ENCODE measurements around the gene CHEK2.
"Not testable (repeated sequence)": the region's sequence is repeated elsewhere in the genome, so short reads cannot be mapped to it uniquely, and the experiment has no call there.

Gene CHEK2

DNA sequence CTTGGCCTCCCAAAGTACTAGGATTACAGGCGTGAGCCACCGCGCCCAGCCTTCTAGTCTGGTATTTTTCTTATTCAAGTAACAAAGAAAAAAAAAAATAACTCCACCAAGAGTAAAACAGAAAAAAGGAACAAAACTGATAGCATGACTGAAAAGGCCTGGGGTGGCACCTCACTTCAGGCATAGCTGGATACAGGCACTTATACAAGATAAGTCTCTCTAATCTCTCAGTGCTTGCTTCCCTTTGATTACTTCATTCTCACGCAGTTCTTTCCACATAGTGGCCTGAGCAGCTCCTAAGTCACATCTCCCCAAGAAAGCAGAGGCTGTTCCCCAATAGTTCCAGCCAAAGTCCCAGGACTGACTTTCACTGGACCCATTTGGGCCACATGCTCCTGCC lies 58.7 kb downstream of the CHEK2 start:
- not testable (repeated sequence) for DNase-seq (ENCODE audit: low spot score)

DNA sequence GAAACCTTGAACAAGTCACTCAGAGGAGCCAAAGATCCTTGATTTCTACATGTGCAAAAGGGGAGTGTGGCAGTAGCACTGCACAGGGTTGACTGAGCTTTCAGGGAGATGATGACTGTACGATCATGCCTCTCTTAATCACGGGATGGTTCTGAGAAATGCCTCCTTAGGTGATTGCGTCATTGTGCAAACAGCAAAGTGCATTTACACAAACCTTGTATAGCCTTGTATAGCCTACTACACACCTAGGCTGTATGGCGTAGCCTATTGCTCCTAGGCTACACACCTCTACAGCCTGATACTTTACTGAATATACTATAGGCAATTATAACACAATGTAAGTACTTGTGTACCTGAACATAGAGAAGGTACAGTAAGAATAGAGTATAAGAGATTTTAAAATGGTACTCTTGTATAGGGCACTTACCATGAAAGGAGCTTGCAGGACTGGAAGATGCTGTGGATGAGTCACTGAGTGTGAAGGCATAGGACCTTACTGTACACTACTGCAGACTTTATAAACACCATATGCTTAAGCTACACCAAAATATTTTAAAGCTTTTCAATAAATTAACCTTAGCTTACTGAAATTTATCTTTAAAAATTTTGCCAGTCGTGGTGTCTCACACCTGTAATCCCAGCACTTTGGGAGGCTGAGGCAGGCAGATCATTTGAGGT lies 60.7 kb downstream of the CHEK2 start:
- DNase-seq (ENCODE audit: low spot score), result not testable (repeated sequence)

DNA sequence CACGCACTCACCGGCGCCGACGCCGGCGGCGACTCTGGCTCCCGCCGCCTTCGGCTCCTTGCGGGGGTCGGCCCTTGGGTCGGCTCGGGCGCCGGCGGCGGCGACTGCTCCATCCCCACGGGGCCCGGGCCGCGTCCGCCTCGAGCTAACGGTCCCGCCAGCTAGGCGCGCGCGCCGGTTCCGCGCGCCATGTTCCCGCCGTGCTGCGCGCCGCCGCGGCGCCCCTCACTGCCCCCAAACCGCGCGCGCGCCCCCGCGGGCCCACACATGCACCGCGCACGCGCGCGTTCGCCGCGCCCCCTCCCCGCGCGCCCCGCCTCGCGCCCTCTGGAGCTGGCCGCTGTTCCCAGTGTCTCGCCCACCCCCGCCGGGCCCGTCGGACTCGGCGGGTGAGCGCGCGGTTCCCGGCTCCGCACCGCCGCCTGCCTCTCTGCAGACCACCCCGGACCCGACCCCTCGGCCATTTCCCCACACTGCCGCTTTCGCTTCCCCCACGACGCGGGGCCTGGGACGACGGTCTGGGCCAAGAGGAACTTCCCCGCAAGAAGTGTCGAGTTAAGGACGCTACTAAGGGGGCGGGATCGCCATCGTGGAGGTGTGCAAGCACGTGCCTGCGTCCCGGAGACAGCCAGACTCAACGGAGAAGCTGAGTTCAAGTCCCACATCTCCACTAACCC lies 61.9 kb downstream of the CHEK2 start, which contains the start of gene TTC28:
Gene TTC28, minus strand, starts transcription at position 230 of the 677 bp plus-strand sequence. Its CDS starts 117 bp downstream, at position 113.
- DNase-seq (ENCODE audit: low spot score), result peak; percentile 88

- DNase-seq (ENCODE audit: low spot score), result peak; percentile 57
Observed at GRCh38 chr22:28678778-28679610, 62.6 kb downstream of the CHEK2 start.

DNA sequence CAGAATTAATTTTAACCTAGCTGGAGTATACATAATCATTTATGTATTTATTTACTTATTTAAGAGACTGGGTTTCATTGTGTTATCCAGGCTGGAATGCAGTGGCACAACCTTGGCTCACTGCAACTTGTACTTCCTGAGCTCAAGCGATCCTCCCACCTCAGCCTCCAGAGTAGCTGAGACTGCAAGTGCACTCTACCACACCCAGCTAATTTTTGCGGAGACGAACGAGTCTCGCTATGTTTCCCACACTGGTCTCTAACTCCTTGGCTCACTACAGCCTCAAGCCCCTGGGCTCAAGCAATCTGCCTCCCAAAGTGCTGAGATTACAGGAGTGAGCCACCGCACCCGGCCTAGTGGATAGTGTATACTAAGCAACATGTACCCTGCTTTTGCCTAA lies 63.5 kb downstream of the CHEK2 start:
- not testable (repeated sequence) for DNase-seq (ENCODE audit: low spot score)

- DNase-seq (ENCODE audit: low spot score), result no peak
Observed at GRCh38 chr22:28674121-28674563, 67.5 kb downstream of the CHEK2 start.

GRCh38 chr22:28670756-28671155 lies 70.9 kb downstream of the CHEK2 start:
- DNase-seq (ENCODE audit: low spot score), result no peak

DNA sequence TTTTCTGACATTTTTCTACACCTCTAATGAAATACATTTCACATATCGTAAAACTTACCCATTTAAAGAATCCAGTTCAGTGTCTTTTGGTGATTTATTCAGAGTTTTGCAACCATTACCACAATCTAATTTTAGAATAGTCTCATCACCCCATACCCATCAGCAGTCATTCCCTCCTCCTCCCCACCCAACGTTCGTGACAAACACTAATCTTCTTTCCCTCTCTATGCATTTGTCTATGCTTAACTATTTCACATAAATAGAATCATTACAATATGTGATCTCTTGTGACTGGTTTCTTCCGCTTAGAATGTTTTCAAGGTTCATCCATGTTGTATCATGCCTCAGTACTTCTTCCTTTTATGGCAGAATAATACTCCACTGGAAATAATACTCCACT lies 71.5 kb downstream of the CHEK2 start:
- no peak for DNase-seq (ENCODE audit: low spot score)

DNA sequence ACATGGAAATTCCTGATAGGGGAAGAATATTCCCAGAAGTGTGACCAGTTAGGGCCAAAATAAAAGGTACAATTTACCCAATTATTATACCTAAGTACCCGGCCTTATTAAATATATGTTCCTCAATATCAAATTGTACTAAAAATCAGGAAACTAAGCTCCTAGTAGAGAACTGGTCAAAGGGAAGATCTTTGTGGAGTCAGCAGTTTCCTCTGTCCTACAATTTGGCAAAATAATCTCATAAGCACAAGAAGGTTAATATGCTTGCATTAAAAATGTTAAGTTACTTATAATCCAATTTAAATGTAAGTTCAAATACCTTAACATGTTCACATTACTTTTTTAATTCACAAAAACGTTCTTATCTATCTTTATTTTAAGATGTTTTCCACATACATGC lies 72.2 kb downstream of the CHEK2 start:
- DNase-seq (ENCODE audit: low spot score), result no peak

DNA sequence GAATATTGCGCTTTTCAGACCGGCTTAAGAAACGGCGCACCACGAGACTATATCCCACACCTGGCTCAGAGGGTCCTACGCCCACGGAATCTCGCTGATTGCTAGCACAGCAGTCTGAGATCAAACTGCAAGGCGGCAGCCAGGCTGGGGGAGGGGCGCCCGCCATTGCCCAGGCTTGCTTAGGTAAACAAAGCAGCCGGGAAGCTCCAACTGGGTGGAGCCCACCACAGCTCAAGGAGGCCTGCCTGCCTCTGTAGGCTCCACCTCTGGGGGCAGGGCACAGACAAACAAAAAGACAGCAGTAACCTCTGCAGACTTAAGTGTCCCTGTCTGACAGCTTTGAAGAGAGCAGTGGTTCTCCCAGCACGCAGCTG lies 78.1 kb downstream of the CHEK2 start:
- DNase-seq (ENCODE audit: low spot score), result not testable (repeated sequence)

DNA sequence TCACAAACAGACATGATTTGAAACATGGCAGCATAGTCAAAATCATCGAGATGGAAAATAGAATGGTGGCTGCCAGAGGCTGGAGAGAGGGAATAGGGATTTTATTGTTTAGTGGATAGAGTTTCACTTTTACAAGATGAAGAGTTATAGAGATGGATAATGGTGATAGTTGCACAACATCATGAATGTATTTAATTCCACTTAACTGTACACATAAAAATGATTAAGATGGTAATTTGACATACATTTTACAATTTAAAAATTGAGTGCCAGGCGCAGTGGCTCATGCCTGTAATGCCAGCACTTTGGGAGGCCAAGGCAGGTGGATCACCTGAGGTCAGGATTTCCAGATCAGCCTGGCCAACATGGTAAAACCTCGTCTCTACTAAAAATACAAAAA lies 83.2 kb downstream of the CHEK2 start:
- no peak for DNase-seq (ENCODE audit: low spot score)

DNA sequence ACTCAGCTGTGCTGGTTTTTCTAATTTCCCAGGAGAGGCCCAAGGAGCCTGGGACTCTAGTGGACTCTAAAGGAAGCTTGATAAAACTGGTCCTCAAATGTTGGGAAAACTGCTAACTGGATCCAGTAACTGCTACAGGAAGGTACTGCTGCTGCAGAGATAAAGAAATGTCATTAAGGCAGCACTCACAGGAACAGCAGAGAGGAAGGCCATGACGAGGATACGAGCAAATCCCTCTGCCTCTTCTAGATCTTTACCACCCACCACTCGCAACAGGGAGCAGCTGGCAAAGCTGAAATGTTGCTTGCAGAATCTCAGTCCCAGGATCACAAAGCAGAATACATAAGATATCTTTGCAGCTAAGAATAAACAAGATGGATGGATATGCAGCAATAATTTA lies 85.4 kb downstream of the CHEK2 start:
- DNase-seq (ENCODE audit: low spot score), result no peak

DNA sequence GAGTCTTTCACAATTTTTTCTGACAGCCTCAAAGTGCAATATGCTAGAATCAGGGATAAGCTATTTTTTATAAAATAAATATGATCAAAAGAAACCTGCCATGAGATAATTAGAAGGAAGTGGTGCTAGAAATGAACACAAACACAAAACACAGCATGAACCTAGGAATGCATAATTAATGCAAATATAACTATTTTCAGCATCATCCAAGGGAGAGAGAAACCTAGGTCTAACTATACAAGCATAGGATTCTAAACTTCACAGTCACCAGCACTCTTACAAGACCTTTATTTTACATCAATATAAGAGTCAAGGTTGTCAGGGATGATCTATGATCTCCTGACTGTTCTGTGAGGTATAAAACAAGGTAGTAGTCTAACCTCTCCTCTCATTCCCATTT lies 91.2 kb downstream of the CHEK2 start:
- DNase-seq (ENCODE audit: low spot score), result no peak

DNA sequence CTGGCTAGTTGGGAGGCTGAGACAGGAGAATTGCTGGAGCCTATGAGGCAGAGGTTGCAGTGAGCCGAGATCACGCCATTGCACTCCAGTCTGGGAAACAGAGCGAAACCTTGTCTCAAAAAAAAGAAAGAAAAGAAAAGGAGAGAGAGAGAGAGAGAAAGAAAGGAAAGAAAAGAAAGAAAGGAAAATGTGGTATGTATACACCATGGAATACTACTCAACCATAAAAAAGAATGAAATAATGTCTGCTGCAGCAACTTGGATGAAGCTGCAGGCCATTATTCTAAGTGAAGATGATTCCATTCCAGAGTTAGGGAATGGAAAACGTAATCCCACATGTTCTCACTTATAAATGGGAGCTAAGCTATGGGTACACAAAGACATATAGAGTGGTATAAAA lies 92.8 kb downstream of the CHEK2 start:
- DNase-seq (ENCODE audit: low spot score), result no peak

GRCh38 chr22:28647216-28647615 lies 94.4 kb downstream of the CHEK2 start:
- no peak for DNase-seq (ENCODE audit: low spot score)

- DNase-seq (ENCODE audit: low spot score), result no peak
Observed at GRCh38 chr22:28639321-28639720, 102.3 kb downstream of the CHEK2 start.
